Measurements from ENCODE around the gene MKLN1. TPM values are rescaled to one million over a fixed set of nuclear protein-coding genes. Genes with fewer than 3 reads are reported as not detected.

MKLN1 gene
- polyA plus RNA-seq, 1 donor, result 21.2 TPM

GRCh38 chr7:131355917-131356777 is 28.5 kb downstream of the MKLN1 start:
- DNase-seq, result peak; percentile 17

- no peak for DNase-seq
Observed at GRCh38 chr7:131357282-131357880, 29.7 kb downstream of the MKLN1 start.

- DNase-seq, result no peak
Observed at GRCh38 chr7:131358636-131359035, 31.0 kb downstream of the MKLN1 start.

GRCh38 chr7:131359136-131359776 is 31.6 kb downstream of the MKLN1 start:
- DNase-seq, result no peak

- DNase-seq, result no peak
Observed at GRCh38 chr7:131363719-131364118, 36.0 kb downstream of the MKLN1 start.

GRCh38 chr7:131364767-131365344 is 37.2 kb downstream of the MKLN1 start:
- DNase-seq, result no peak

GRCh38 chr7:131365838-131366237 is 38.2 kb downstream of the MKLN1 start:
- no peak for DNase-seq

GRCh38 chr7:131369354-131369753 is 41.7 kb downstream of the MKLN1 start:
- DNase-seq, result no peak

- DNase-seq, result no peak
Observed at GRCh38 chr7:131370523-131370968, 42.9 kb downstream of the MKLN1 start.

- no peak for DNase-seq
Observed at GRCh38 chr7:131371411-131371810, 43.7 kb downstream of the MKLN1 start.

GRCh38 chr7:131372554-131372953 is 44.9 kb downstream of the MKLN1 start:
- no peak for DNase-seq

- no peak for DNase-seq
Observed at GRCh38 chr7:131374821-131375220, 47.1 kb downstream of the MKLN1 start.

- DNase-seq, result no peak
Observed at GRCh38 chr7:131381069-131381838, 53.6 kb downstream of the MKLN1 start.

GRCh38 chr7:131383417-131384285 is 56.0 kb downstream of the MKLN1 start:
- no peak for DNase-seq

- no peak for DNase-seq
Observed at GRCh38 chr7:131384286-131384635, 56.6 kb downstream of the MKLN1 start.

- DNase-seq, result no peak
Observed at GRCh38 chr7:131385039-131385605, 57.4 kb downstream of the MKLN1 start.

- DNase-seq, result no peak
Observed at GRCh38 chr7:131388126-131388525, 60.5 kb downstream of the MKLN1 start.

GRCh38 chr7:131390275-131390674 is 62.6 kb downstream of the MKLN1 start:
- DNase-seq, result no peak

GRCh38 chr7:131391145-131391544 is 63.5 kb downstream of the MKLN1 start:
- DNase-seq, result no peak

GRCh38 chr7:131400681-131401176 is 73.1 kb downstream of the MKLN1 start:
- DNase-seq, result no peak

- no peak for DNase-seq
Observed at GRCh38 chr7:131401194-131401593, 73.5 kb downstream of the MKLN1 start.
